ENCODE measurements around the gene GJC1. TPM values are rescaled to one million over a fixed set of nuclear protein-coding genes. Genes with fewer than 3 reads are reported as not detected.

The GJC1 gene
- total RNA-seq, 2 experiments from 2014 or later = not detected

DNA sequence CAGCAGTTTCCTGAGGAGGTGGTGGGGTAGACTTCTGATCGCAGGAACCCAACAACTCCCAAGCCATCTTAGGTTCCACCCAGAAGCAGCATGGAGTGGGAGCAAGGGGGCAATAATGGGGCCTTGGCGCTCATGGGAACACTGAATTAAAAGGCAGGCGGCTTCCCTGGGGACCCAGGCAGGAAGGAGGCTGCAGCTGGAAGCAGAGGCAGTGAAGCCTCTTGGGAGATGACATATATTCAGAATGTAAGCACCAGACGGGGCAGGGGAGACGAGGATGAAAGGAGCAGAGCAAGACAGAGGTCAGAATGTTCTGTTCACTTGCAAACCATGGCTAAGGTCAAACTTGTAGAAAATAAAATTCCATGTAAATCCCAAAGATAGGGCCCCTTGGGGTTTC lies 20.5 kb upstream of the GJC1 start:
- no peak for DNase-seq

DNA sequence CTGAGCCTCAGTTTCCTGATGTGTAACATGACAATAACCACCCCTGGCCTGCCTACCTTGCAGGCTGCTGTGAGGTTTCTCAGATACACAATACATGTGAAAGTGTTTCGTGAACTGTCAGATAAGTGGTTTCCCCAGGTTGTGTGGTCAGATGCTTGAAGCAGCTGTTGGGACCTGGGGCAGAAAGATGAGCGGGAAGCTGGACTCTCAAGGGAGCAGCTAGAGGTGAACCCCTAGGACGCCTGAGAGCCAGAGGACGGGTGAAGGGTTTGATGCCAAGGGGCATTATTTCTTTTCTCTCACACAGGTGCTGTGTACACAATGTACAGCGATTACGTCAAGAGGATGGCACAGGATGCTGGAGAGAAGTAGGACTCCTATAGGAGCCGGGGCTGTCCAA lies 19.9 kb upstream of the GJC1 start:
- Histone ChIP-seq H3K27me3 (ENCODE audit: control insufficient read depth in 1 of 2, insufficient read depth in 2 of 2, low read length in 2 of 2) (no peaks in the 10 kb centered on the region), H3K4me1 (ENCODE audit: insufficient read depth, low read length) (no peaks in the 10 kb centered on the region), H3K36me3 (ENCODE audit: insufficient read depth, low read length) (peaks cover 46% of the 10 kb centered on the region), H3K4me3 (ENCODE audit: low read length) (no peak overlapping the region), H3K27ac (ENCODE audit: low read depth in 1 of 2, low read length in 2 of 2) (no peak overlapping the region), H3K9me3 (ENCODE audit: control insufficient read depth in 1 of 2, insufficient read depth in 1 of 2, low read length in 2 of 2) (no peaks in the 10 kb centered on the region)
- DNase-seq = no peak
- H3K9me3 Mint-ChIP-seq = no peaks in the 10 kb centered on the region
- ChIA-PET POLR2A (no interaction called here), CTCF (no interaction called here)
- peaks cover 53% of the 10 kb centered on the region for H3K36me3 Mint-ChIP-seq (ENCODE audit: low read depth)
- TF ChIP-seq, protein P1, sequence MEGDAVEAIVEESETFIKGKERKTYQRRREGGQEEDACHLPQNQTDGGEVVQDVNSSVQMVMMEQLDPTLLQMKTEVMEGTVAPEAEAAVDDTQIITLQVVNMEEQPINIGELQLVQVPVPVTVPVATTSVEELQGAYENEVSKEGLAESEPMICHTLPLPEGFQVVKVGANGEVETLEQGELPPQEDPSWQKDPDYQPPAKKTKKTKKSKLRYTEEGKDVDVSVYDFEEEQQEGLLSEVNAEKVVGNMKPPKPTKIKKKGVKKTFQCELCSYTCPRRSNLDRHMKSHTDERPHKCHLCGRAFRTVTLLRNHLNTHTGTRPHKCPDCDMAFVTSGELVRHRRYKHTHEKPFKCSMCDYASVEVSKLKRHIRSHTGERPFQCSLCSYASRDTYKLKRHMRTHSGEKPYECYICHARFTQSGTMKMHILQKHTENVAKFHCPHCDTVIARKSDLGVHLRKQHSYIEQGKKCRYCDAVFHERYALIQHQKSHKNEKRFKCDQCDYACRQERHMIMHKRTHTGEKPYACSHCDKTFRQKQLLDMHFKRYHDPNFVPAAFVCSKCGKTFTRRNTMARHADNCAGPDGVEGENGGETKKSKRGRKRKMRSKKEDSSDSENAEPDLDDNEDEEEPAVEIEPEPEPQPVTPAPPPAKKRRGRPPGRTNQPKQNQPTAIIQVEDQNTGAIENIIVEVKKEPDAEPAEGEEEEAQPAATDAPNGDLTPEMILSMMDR (IDR thresholded peaks at IDR 0.05) = no peak
- no peaks in the 10 kb centered on the region for H3K27me3 Mint-ChIP-seq
- intact Hi-C loops (cut with DNase I, micrococcal nuclease) = no loop called here
- H3K27ac Mint-ChIP-seq = no peak overlapping the region
- no peaks in the 10 kb centered on the region for H3K4me1 Mint-ChIP-seq (ENCODE audit: low read depth)
- no peak for ATAC-seq (ENCODE audit: poor library complexity)
- H3K4me3 Mint-ChIP-seq = no peak overlapping the region

More for the DNA sequence above, 20.5 kb upstream of the GJC1 start:
- intact Hi-C loops (cut with DNase I, micrococcal nuclease) = no loop called here
- H3K27me3 Mint-ChIP-seq = no peaks in the 10 kb centered on the region
- H3K27ac Mint-ChIP-seq = no peak overlapping the region
- TF ChIP-seq, protein P1 (IDR thresholded peaks at IDR 0.05) = no peak
- Histone ChIP-seq H3K27ac (ENCODE audit: low read depth in 1 of 2, low read length in 2 of 2) (no peak overlapping the region), H3K4me1 (ENCODE audit: insufficient read depth, low read length) (no peaks in the 10 kb centered on the region), H3K27me3 (ENCODE audit: control insufficient read depth in 1 of 2, insufficient read depth in 2 of 2, low read length in 2 of 2) (no peaks in the 10 kb centered on the region), H3K36me3 (ENCODE audit: insufficient read depth, low read length) (peaks cover 52% of the 10 kb centered on the region), H3K9me3 (ENCODE audit: control insufficient read depth in 1 of 2, insufficient read depth in 1 of 2, low read length in 2 of 2) (no peaks in the 10 kb centered on the region), H3K4me3 (ENCODE audit: low read length) (no peak overlapping the region)
- no peaks in the 10 kb centered on the region for H3K4me1 Mint-ChIP-seq (ENCODE audit: low read depth)
- peaks cover 57% of the 10 kb centered on the region for H3K36me3 Mint-ChIP-seq (ENCODE audit: low read depth)
- H3K9me3 Mint-ChIP-seq = no peaks in the 10 kb centered on the region
- H3K4me3 Mint-ChIP-seq = no peak overlapping the region
- no peak for ATAC-seq (ENCODE audit: poor library complexity)
- POLR2A ChIA-PET = no interaction called here
- CTCF ChIA-PET = no interaction called here

DNA sequence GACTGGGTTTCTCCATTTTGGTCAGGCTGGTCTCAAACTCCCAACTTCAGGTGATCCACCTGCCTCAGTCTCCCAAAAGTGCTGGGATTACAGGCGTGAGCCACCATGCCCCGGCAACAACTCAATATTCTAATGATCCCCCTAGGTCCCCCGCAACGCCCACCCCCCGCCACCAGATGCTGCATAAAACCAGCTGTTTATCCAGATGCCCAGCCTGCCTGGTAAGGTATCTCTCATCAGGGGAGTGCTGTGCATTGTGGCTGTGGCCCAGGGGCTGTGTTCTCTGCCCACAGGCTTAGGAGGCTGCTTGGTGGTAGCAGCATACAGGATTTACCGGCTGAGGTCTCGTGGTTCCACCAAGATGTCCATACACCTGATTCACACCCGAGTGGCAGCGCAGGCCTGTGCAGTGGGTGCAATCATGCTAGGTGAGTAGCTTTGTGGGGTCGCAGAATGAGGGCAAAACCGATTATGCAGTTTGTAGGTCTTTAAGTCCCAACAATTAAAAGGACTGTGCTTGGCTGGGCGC lies 18.9 kb upstream of the GJC1 start:
- no peak overlapping the region for H3K27ac ChIP-seq (ENCODE audit: low read depth in 1 of 2, low read length in 2 of 2)
- H3K4me1 Mint-ChIP-seq (ENCODE audit: low read depth) = no peaks in the 10 kb centered on the region
- H3K4me3 Mint-ChIP-seq = no peak overlapping the region
- TF ChIP-seq, protein P1 (IDR thresholded peaks at IDR 0.05) = no peak
- H3K27ac Mint-ChIP-seq = no peak overlapping the region
- intact Hi-C loops (cut with DNase I, micrococcal nuclease) = no loop called here
- POLR2A ChIA-PET = no interaction called here
- CTCF ChIA-PET = no interaction called here
- no peak for ATAC-seq (ENCODE audit: poor library complexity)
- no peaks in the 10 kb centered on the region for H3K9me3 Mint-ChIP-seq
- no peaks in the 10 kb centered on the region for H3K9me3 ChIP-seq (ENCODE audit: control insufficient read depth in 1 of 2, insufficient read depth in 1 of 2, low read length in 2 of 2)
- no peaks in the 10 kb centered on the region for H3K27me3 Mint-ChIP-seq
- no peak overlapping the region for H3K4me3 ChIP-seq (ENCODE audit: low read length)
- no peak for DNase-seq
- peaks cover 43% of the 10 kb centered on the region for H3K36me3 Mint-ChIP-seq (ENCODE audit: low read depth)
- no peaks in the 10 kb centered on the region for H3K4me1 ChIP-seq (ENCODE audit: insufficient read depth, low read length)
- H3K36me3 ChIP-seq (ENCODE audit: insufficient read depth, low read length) = peaks cover 36% of the 10 kb centered on the region
- no peaks in the 10 kb centered on the region for H3K27me3 ChIP-seq (ENCODE audit: control insufficient read depth in 1 of 2, insufficient read depth in 2 of 2, low read length in 2 of 2)

All from CD4-positive, alpha-beta T cell (primary cell).